Chondrocyte (in vitro differentiated cells): Measurements from ENCODE around the gene NCAPG. TPM values are rescaled to one million over a fixed set of nuclear protein-coding genes. Genes with fewer than 3 reads are reported as not detected.

Experiments
- DNase-seq: peaks from one replicate; pipeline ENCODE4 v3.0.0; 2021; ENCODE audit warnings: mixed read lengths, low spot score
- H3K27ac Mint-ChIP-seq: one replicate; pipeline ENCODE4 v1.8.0; 2021; ENCODE audit warnings: mild to moderate bottlenecking, moderate library complexity, mixed read lengths; ENCODE audit not compliant: unreplicated experiment
- H3K27me3 Mint-ChIP-seq: 2 replicates; pipeline ENCODE4 v1.8.0; 2021; ENCODE audit warnings: low read depth, mixed read lengths
- H3K36me3 Mint-ChIP-seq: 2 replicates; pipeline ENCODE4 v1.8.0; 2021; ENCODE audit warnings: low read depth, mixed read lengths
- H3K4me1 Mint-ChIP-seq: 2 replicates; pipeline ENCODE4 v1.8.0; 2021; ENCODE audit warnings: low read depth, mild to moderate bottlenecking, mixed read lengths
- H3K4me3 Mint-ChIP-seq: one replicate; pipeline ENCODE4 v1.8.0; 2021; ENCODE audit warnings: mild to moderate bottlenecking, moderate library complexity, mixed read lengths; ENCODE audit not compliant: unreplicated experiment
- H3K9me3 Mint-ChIP-seq: 2 replicates; pipeline ENCODE4 v1.8.0; 2021; ENCODE audit warnings: low read depth, mixed read lengths
- total RNA-seq: library from RNA; stranded (reverse); gene quantifications from 3 replicates; pipeline ENCODE4 v1.2.1, GENCODE V29; 2021
- TF ChIP-seq, protein P1 (sequence below): fragments of 200-600 bp; sonication (generic); IDR thresholded peaks from 2 replicates; pipeline ENCODE4 v1.5.0; 2021; ENCODE audit warnings: antibody characterized with exemption, mild to moderate bottlenecking, moderate library complexity

Gene NCAPG
- total RNA-seq, 1 donor from 2014 or later: 6.4 TPM

DNA sequence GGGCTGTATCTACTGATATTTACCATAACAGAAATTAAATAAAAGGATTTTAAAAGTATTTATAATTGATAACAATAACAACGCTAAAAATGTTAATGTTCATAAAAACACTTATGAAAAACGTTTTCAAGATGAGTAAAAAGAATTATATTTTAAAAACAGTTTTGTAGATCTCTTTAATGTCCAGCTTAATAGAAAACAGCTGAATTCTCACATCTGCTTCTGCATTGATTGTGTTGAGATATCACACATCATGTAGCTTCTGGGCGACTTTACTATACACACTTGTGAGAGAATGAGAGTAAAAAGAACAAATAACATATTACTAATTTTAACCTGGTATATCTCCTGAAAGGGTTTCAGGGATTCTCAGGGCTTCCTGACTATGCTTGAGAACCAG is 83.6 kb downstream of the NCAPG start:
- H3K9me3 Mint-ChIP-seq: no peaks in the 10 kb centered on the region
- H3K27me3 Mint-ChIP-seq: no peaks in the 10 kb centered on the region
- H3K4me3 Mint-ChIP-seq: no peak overlapping the region
- no peaks in the 10 kb centered on the region for H3K4me1 Mint-ChIP-seq
- no peak overlapping the region for H3K27ac Mint-ChIP-seq
- peaks cover 2% of the 10 kb centered on the region for H3K36me3 Mint-ChIP-seq
- TF ChIP-seq, protein P1, sequence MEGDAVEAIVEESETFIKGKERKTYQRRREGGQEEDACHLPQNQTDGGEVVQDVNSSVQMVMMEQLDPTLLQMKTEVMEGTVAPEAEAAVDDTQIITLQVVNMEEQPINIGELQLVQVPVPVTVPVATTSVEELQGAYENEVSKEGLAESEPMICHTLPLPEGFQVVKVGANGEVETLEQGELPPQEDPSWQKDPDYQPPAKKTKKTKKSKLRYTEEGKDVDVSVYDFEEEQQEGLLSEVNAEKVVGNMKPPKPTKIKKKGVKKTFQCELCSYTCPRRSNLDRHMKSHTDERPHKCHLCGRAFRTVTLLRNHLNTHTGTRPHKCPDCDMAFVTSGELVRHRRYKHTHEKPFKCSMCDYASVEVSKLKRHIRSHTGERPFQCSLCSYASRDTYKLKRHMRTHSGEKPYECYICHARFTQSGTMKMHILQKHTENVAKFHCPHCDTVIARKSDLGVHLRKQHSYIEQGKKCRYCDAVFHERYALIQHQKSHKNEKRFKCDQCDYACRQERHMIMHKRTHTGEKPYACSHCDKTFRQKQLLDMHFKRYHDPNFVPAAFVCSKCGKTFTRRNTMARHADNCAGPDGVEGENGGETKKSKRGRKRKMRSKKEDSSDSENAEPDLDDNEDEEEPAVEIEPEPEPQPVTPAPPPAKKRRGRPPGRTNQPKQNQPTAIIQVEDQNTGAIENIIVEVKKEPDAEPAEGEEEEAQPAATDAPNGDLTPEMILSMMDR: no peak
- DNase-seq: no peak

Other genes with a start within 250 kb of the NCAPG start
- 38.5 to 43.7 TPM (median 39.2 TPM) in 3 replicates for gene LAP3, start 233.8 kb upstream of the NCAPG start, total RNA-seq
- 28.9 to 35.1 TPM (median 29.8 TPM) in 3 replicates for gene MED28, start 196.3 kb upstream of the NCAPG start, total RNA-seq
- 0.02 TPM in 1 of 3 replicates, not detected in the others for gene FAM184B, start 29.4 kb upstream of the NCAPG start, total RNA-seq
- 21.7 to 30.8 TPM (median 24.5 TPM) in 3 replicates for gene DCAF16, start 222 bp upstream of the NCAPG start, total RNA-seq
- gene LCORL, start 210.8 kb downstream of the NCAPG start, total RNA-seq: 8.9 to 9.1 TPM (median 9.0 TPM) in 3 replicates